Bronchial epithelial cell (primary cell): ENCODE measurements around the gene HS6ST2. TPM values are rescaled to one million over a fixed set of nuclear protein-coding genes. Genes with fewer than 3 reads are reported as not detected.

Experiments
- DNase-seq: peaks from one replicate; pipeline ENCODE4 v3.0.0-alpha.2; 2010; ENCODE audit warnings: low read depth
- FAIRE-seq: peaks from 2 replicates; lab custom pipeline; 2011; peaks lifted over from hg19 to GRCh38; lab: Jason Lieb, UNC
- H3K27me3 ChIP-seq: 2 replicates; pipeline ENCODE4 v1.5.1; 2011; ENCODE audit warnings: low read length; ENCODE audit not compliant: control insufficient read depth, insufficient read depth
- H3K36me3 ChIP-seq: 2 replicates; pipeline ENCODE4 v1.5.1; 2011; ENCODE audit warnings: low read length; ENCODE audit not compliant: control insufficient read depth, insufficient read depth
- H3K4me3 ChIP-seq: 2 replicates; pipeline ENCODE4 v1.5.1; 2011; ENCODE audit warnings: mild to moderate bottlenecking, low read depth, low read length, control low read depth
- total RNA-seq: library from RNA; depleted of rRNA; stranded (reverse); fragments of >200 nt; gene quantifications from 2 replicates; pipeline ENCODE4 v1.2.1, GENCODE V29; 2014
- TF ChIP-seq, protein P1 (sequence below): IDR thresholded peaks from 2 replicates; pipeline ENCODE4 v1.5.1; 2011; ENCODE audit warnings: mild to moderate bottlenecking, moderate library complexity, low read length, control low read depth, inconsistent platforms; ENCODE audit not compliant: insufficient read depth, severe bottlenecking

Gene HS6ST2
- total RNA-seq, 1 donor from 2014 or later, result 16.8 TPM

DNA sequence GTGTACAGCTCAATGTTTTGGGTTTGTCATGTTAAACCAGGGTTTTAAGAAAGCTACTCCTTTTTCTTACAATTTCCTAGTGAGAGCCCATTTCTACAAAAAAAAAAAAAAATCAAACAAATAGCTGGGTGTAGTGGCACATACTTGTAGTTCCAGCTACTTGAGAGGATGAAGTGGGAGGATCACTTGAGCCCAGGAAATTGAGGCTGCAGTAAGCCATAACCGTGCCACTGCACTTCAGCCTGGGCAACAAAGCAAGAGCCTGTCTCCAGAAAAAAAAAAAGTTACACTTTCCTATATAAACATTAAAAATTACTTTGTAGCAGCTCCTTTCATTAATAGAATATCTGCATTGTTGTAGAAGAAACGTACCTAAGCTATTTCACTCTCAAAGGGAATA, 166.7 kb downstream of the HS6ST2 start:
- DNase-seq (no peak), FAIRE-seq (no peak)
- Histone ChIP-seq H3K27me3 (no peaks in the 10 kb centered on the region), H3K4me3 (no peak overlapping the region), H3K36me3 (no peaks in the 10 kb centered on the region)
- TF ChIP-seq, protein P1, sequence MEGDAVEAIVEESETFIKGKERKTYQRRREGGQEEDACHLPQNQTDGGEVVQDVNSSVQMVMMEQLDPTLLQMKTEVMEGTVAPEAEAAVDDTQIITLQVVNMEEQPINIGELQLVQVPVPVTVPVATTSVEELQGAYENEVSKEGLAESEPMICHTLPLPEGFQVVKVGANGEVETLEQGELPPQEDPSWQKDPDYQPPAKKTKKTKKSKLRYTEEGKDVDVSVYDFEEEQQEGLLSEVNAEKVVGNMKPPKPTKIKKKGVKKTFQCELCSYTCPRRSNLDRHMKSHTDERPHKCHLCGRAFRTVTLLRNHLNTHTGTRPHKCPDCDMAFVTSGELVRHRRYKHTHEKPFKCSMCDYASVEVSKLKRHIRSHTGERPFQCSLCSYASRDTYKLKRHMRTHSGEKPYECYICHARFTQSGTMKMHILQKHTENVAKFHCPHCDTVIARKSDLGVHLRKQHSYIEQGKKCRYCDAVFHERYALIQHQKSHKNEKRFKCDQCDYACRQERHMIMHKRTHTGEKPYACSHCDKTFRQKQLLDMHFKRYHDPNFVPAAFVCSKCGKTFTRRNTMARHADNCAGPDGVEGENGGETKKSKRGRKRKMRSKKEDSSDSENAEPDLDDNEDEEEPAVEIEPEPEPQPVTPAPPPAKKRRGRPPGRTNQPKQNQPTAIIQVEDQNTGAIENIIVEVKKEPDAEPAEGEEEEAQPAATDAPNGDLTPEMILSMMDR, result no peak

DNA sequence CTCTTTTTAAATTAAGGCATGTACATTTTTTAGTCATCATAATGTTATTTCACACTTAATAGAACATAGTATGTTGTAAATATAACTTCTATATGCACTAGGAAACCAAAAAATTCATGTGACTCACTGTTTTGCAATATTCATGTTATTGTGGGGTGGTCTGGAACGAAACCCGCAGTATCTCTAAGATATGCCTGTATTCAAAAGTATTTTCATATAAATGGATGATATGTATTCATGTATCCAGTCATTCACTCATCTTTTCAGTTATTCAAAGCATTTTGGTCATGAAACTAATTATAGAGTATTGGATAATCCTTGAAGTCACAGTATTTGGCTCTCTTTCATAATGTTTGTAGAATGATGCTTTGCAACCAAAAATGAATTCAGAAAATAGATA, 168.1 kb downstream of the HS6ST2 start:
- DNase-seq (no peak), FAIRE-seq (no peak)
- TF ChIP-seq, protein P1, result no peak
- H3K27me3 ChIP-seq, result no peaks in the 10 kb centered on the region
- H3K36me3 ChIP-seq, result no peaks in the 10 kb centered on the region
- no peak overlapping the region for H3K4me3 ChIP-seq

DNA sequence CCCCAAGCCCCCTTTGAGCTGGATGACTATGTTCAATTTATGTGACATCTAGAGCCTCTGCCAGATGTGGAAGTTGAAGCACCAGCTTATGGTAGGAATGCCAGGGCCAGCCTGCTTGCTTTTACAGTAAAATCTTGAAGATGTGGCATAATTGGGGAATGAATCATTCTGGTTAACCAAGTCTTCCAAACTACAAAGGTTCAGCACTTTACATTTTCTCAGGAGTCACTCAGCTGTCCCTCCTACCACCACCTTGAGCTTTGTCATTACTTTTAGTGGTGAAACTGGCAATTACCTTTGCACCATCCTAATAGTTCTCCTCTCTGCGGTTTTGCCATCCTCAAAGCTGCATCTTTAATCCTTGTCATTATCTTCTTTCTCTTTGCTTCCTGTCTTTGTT, 172.2 kb downstream of the HS6ST2 start:
- Histone ChIP-seq H3K27me3 (no peaks in the 10 kb centered on the region), H3K36me3 (no peaks in the 10 kb centered on the region), H3K4me3 (no peak overlapping the region)
- DNase-seq, result no peak
- FAIRE-seq, result no peak
- TF ChIP-seq, protein P1, result no peak

DNA sequence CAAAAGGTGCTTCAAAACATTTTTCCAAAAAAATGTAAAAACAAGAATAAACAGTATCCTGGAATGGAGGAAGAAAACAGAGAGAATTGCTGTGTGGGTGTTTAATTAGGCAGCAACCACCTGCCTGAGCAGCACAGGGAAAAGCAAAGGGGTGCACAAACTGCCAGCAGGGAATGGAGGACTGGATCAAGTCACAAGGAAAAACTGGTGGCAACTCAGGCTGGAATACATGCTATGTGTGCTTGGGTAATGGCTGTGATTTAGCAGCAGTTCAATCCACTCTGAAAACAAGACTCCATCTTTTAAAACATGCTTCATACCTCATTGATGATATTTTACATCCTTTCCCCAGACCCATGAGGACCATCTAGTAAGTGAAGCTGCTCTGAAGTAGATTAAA, 179.5 kb downstream of the HS6ST2 start:
- TF ChIP-seq, protein P1, result no peak
- H3K27me3 ChIP-seq, result no peaks in the 10 kb centered on the region
- H3K36me3 ChIP-seq, result no peaks in the 10 kb centered on the region
- H3K4me3 ChIP-seq, result no peak overlapping the region
- DNase-seq (no peak), FAIRE-seq (no peak)

DNA sequence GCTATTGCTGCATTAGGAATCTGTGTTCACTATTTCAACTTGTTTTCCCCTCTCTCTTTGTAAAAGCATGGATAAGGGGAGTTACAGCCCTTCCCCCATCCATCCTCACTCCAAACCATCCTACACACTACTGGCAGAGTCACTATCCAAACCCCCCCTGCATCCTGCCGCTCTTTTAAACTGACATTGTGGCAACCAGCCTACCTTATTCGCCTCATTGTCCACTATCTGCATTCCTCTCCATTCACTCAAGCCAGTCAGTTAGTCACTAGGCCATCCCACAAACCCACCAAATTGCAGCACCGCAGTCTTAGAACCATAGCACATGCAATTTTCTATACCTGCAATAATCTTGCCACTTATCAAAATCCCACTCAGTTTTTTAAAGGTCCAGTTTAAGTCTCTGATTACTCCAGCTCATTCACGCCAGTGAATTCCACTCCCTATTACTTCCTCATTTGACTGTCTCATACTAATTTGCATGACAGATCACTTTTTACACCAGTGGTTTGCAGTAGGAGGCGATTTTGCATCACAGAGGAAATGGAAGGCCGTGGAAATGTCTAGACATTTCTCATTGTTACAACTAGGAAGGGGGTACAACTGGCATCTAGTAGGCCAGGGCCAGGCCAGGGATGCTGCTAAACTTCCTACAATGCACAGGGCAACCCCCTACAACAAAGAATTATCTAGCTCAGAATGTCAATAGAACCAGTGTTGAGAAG, 181.8 kb downstream of the HS6ST2 start:
- DNase-seq (no peak), FAIRE-seq (no peak)
- Histone ChIP-seq H3K4me3 (no peak overlapping the region), H3K27me3 (no peaks in the 10 kb centered on the region), H3K36me3 (no peaks in the 10 kb centered on the region)
- TF ChIP-seq, protein P1, result no peak
